Urinary bladder (tissue), 4 donors: Measurements from ENCODE around the gene ZIC5. TPM values are rescaled to one million over a fixed set of nuclear protein-coding genes. Genes with fewer than 3 reads are reported as not detected.

Source experiments
- DNase-seq: peaks from one replicate; pipeline ENCODE4 v3.0.0-alpha.2; 2015; ENCODE audit errors: extremely low spot score
- H3K27ac ChIP-seq: one replicate; pipeline ENCODE4 v1.5.1; 2013; ENCODE audit warnings: low read depth, mild to moderate bottlenecking, moderate library complexity
- H3K36me3 ChIP-seq: one replicate; pipeline ENCODE4 v1.6.1; 2013; ENCODE audit warnings: mild to moderate bottlenecking, moderate library complexity; ENCODE audit not compliant: insufficient read depth
- H3K4me1 ChIP-seq: one replicate; pipeline ENCODE4 v1.6.1; 2013; ENCODE audit warnings: mild to moderate bottlenecking, moderate library complexity; ENCODE audit not compliant: insufficient read depth
- H3K4me3 ChIP-seq: one replicate; pipeline ENCODE4 v1.5.1; 2013; ENCODE audit warnings: low read depth, low read length
- WGBS: extraction: QIAGEN DNeasy Blood & Tissue Kit; methylation state at CpG from one replicate; pipeline ENCODE4 v1.1.7; 2013; 5-methylcytosine and 5-hydroxymethylcytosine counted together
- polyA plus RNA-seq: library from polyadenylated mRNA; stranded (reverse); fragments of 200-250 nt; gene quantifications from one replicate; pipeline ENCODE4 v1.2.3, GENCODE V29; 2013
- total RNA-seq: library from RNA; depleted of rRNA; stranded (reverse); fragments of >200 nt; gene quantifications from one replicate; pipeline ENCODE4 v1.2.3, GENCODE V29; 2014
- donor health status: healthy with polysubstance abuse.
- donor health status: healthy.

The ZIC5 gene
- total and polyA plus RNA-seq, 2 donors, result not detected

DNA sequence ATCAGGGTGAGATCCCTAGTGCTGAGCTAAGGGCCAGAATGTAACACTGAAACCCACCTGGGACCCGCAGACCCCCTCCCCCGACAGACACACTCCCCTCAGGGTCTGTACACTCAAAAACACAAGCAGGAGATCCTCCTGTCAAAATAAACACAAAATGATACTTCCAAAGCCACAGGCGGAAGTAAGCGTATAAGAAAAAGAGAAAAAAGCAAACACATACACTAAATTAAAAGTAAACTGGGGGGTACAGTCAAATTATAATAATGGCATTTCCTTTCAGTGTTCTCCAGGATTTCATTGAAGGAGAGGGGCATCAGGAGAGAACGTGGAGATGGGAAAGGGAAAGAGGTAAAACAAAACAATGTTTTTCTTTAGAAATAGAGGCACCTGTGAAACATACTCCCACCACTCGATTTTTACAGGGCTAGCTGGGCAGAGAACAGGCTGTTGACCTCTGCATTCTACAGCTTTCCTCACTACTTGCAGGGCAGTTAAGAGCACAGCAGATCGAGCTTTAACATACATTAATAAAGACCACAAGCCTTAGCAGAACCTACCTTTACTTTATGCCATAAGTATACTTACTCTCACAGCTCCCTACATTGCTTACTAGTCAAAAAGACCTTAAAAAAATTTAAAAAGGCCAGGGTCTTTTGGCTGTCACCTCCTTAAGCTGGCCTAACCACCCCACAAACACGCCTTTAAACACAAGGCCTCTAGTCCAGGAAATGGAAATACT, 5.3 kb downstream of the ZIC5 start:
- no peak for DNase-seq
- Histone ChIP-seq H3K27ac (no peak overlapping the region), H3K4me1 (no peaks in the 10 kb centered on the region), H3K36me3 (no peaks in the 10 kb centered on the region), H3K4me3 (no peak overlapping the region)
- WGBS, result 75% methylated on average over 8 of the region's 8 CpGs

DNA sequence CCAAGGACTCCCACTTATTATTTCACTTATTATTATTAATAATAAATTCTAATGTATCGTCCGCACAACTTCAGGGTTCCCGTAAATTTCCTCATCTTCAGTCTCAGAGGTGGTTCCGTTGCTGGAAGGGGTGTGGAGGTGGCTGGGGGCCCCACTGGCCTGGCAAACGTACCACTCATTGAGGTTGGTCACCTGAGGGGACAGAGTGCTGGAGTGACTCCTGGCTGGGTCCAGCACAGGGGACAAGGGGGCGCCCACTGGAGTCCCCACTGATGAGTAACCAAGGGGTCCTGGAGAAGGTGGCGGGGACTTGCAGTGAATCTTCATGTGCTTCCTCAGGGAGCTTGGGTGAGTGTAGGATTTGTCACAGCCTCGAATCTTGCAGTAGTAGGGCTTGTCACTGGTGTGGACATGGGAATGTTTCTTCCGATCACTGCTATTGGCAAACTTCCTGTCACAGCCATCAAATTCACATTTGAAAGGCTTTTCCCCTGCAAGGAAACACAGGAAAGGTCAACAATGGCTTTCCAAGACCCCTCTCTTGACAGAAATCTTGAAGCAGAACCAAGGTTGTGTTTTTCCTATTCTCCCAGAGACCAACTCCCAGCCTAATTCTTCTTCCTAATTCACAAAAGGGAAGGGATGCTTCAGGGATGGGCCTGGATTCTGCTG, 6.1 kb downstream of the ZIC5 start:
- 74% methylated on average over 9 of the region's 9 CpGs for WGBS
- Histone ChIP-seq H3K4me3 (no peak overlapping the region), H3K36me3 (no peaks in the 10 kb centered on the region), H3K4me1 (no peaks in the 10 kb centered on the region), H3K27ac (no peak overlapping the region)
- DNase-seq, result no peak

DNA sequence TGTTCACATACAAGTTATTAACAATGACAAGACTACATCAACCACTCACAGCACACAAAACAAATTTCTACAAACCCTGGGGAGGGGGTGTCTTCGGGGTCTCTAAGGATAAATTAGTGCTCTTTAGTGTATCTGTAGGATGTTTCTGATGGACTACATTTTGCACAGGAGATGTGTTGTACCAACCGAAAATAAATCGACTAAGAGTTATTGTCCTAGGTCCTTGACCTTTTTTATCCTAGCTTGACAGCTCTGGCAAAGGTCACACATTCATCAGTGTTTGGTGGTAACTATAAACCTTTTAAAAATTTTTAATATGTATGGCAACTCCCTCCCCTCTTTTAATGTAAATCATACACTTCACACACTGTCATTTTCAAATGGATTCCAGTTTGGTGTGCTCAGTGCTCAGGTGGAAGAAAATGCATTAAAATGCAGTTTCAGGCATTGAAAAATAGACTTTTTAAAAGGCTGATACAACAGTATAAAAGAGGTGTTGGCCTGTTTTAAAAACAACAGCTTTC, 7.7 kb downstream of the ZIC5 start:
- Histone ChIP-seq H3K36me3 (no peaks in the 10 kb centered on the region), H3K27ac (no peak overlapping the region), H3K4me1 (peaks cover 3% of the 10 kb centered on the region), H3K4me3 (no peak overlapping the region)
- WGBS, result 57% methylated on average over 3 of the region's 3 CpGs
- DNase-seq, result no peak

DNA sequence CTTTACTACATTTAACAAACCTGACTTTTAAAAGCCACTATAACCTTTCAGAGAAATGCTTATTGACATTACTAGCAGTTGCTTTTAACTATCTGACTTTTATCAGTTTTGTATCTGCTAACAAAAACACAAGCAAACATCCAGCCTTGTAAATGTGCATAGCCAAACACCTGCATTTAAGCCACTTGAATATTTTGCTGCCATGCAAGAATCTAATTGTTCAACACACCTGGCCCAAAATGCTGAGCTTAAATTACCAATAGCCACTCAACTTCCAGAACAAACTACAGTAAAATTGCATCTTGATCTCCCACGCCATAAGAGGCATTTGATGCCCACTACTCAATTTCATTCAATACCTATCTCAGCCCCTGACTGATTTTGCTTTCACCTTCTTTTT, 9.3 kb downstream of the ZIC5 start:
- DNase-seq, result no peak
- Histone ChIP-seq H3K27ac (no peak overlapping the region), H3K36me3 (no peaks in the 10 kb centered on the region), H3K4me3 (no peak overlapping the region), H3K4me1 (peaks cover 3% of the 10 kb centered on the region)
- WGBS, result 62% methylated on average over 1 of the region's 1 CpG

DNA sequence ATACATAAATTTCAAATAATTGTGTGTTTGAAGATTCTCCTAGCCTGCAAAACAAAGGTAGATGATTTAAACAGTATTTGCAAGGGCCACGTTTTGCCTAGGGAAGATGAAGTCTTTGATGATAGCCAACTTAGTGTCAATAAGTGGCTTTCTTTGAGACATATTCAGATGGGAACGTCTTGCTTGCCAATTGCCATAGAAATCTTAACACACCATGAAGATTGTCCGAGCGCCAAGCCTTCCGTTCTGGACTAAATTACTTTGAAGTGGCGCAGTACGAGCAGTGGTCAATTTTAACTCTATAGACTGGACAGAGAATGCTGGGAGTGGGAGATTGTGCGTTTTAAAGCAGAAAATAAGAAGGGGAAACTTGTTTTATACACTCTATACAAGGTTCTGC, 9.9 kb downstream of the ZIC5 start:
- no peak for DNase-seq
- 44% methylated on average over 8 of the region's 8 CpGs for WGBS
- Histone ChIP-seq H3K36me3 (no peaks in the 10 kb centered on the region), H3K4me1 (peaks cover 3% of the 10 kb centered on the region), H3K4me3 (no peak overlapping the region), H3K27ac (no peak overlapping the region)

DNA sequence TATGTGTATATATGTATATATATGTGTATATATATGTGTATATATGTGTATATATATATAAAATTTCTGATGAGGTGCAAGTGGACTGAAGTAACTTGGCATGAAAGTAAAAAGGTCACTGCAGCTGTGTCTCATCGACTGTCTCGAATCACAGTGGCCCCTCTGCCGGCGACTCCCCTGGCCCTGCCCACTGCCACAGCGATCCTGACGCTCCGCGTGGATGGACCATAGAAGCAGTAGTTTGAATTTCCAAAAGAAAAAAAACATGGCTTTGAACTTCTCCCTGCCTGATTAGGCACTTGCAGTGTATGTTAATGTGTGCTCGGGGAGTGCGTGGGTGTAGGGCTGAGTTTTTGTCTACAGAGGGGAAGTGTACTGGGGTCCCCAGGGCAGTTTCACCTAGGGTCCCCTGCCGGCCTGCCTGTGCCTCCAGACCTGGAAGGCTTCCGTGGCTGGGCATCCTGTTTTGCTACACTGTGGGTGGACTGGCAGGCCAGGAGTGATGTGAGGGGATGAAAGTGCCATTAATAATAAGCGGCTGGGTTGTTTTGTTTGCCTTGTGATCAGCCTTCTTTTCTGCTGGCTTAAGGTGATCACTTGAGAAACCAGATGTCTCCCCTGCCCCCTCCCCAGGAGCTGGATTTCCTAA, 10.8 kb downstream of the ZIC5 start:
- no peak overlapping the region for H3K4me3 ChIP-seq
- no peak overlapping the region for H3K27ac ChIP-seq
- no peaks in the 10 kb centered on the region for H3K36me3 ChIP-seq
- DNase-seq, result no peak
- H3K4me1 ChIP-seq, result peaks cover 3% of the 10 kb centered on the region
- 7% methylated on average over 13 of the region's 13 CpGs for WGBS

DNA sequence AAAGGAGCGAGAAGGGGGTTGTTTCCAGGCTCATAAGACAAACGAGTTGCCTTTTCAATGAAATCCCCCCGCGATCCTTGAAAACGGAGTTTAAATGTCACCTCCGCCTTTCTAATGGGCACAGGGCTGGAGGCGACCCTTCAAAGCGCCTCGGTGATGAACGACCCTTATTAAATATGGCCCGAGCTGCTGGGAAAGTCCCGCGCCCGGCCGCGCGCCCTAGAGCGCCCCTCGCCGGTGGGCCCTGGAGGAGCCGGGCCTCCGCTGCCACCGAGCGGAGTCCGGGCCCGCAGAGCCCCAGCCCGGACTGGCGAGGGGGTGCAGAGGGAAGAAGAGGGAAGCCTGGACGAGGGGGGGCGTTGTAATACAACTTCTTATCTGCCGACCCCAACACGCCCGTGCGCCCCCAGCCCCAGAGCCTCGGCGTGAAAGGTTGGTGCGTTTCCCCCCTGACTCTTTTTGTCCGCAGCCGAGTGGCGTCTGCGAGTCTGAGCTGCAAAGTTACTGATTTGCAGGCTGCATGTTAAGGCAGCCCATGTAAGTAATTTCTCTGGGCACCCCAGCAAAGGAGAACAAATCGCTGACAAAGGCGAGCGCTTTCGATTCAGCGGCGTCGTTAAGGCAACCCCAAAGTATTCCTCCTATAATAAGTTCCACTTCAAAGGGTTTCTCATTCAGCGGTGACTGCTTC, 11.9 kb downstream of the ZIC5 start:
- H3K4me1 ChIP-seq, result peaks cover 3% of the 10 kb centered on the region
- no peak overlapping the region for H3K4me3 ChIP-seq
- no peaks in the 10 kb centered on the region for H3K36me3 ChIP-seq
- WGBS, result 4% methylated on average over 49 of the region's 49 CpGs
- no peak overlapping the region for H3K27ac ChIP-seq
- DNase-seq, result no peak

DNA sequence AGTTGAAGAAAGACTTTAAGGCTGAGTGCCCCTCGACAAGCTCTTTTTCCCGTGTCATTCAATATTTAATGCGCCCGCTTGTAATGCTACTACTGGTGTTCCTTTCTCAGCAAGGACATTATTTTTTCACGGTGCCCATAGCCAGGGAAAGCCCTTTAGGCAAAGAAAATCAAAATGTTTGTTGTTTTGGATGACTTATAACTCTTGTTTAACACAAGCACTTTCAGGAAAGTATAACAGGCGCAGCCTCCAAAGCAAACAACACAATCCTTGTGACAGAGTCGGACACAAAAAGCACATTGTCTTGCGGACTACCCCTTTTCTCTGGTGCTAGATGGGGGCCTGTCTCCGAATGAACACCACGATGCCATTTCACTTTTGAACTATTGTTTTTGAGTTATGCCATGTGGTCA, 12.4 kb downstream of the ZIC5 start:
- no peak overlapping the region for H3K27ac ChIP-seq
- no peaks in the 10 kb centered on the region for H3K36me3 ChIP-seq
- DNase-seq, result no peak
- peaks cover 3% of the 10 kb centered on the region for H3K4me1 ChIP-seq
- H3K4me3 ChIP-seq, result no peak overlapping the region
- 13% methylated on average over 10 of the region's 10 CpGs for WGBS

DNA sequence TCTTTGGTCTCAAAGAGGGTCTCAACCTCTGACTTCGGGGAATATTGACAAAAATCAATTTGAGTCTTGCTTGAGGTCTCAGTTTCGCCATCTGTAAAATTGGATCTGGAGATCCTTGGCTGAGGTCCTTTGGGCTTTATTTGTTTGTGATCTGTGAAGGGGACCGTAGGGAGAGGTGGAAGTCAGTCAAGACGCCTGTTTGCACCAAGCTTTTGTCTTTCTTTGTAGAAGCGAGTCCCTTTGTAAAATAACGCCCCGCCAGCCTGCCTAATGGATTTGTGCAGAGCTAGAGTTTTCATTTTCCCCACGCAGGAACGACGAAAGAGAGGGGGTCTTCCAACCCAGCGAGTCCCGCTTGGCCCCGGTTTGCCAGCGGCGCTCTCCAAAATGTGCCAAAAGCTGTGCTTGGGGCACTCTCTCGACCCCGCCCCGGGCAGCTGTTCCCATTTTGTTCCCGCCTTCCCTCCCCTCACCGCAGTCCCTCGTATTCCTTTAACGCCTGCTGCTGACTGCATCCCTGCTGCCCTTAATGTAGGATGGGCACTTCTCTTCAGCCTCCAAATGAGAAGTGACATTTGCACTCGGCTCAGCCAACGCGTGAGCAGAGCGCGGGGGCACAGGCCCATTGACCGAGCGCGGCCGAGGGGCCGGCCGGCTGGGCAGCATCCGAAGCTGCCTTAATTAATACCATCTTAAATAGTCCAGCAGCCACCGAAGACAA, 13.0 kb downstream of the ZIC5 start:
- Histone ChIP-seq H3K36me3 (no peaks in the 10 kb centered on the region), H3K27ac (no peak overlapping the region), H3K4me1 (peaks cover 3% of the 10 kb centered on the region), H3K4me3 (no peak overlapping the region)
- DNase-seq, result no peak
- 8% methylated on average over 35 of the region's 35 CpGs for WGBS

DNA sequence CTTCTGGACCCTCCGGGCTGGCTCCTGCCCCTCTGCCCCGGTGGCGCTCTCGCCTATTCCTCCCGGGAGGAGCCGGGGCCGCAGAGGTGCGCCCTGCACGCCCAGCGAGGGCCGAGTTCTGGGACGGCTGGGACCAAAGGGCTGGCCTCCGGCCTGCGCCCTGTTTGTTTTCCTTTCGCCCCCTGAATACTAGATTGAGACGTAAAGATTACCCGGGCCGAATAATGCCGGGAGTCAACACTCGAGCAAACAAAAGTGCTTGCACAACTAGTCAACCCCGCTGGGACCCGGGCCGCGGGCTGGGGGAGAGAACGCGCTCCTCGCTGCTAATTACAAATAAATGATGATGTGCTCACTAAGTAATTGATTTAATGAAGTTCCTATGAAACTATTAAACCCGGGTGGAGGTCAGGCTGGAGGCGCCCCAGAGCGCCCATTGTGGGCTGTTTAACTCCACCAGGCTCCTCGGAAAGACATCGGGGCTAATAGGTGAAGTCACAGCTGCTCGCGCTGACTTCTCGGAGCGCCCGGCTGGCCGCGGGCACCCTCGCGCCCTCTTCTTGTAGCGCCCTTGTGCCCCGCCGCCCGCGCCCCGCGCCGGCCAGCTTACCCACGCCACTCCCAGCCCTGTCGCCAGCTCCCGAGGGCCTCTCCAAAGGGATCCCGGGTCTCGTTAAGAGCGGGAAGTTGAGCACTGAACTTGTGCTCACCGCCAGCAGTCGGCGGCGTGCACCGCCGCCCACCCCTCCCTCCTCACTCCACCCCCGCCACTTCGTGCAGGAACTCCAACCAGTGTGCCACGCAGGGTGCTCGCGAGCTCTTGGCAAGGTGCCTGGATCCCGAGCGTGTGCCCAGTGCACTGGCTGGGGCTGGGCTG, 14.9 kb downstream of the ZIC5 start:
- Histone ChIP-seq H3K36me3 (no peaks in the 10 kb centered on the region), H3K27ac (no peak overlapping the region), H3K4me3 (peak overlapping the region; percentile 13), H3K4me1 (peaks cover 3% of the 10 kb centered on the region)
- 1% methylated on average over 68 of the region's 68 CpGs for WGBS
- DNase-seq, result no peak

DNA sequence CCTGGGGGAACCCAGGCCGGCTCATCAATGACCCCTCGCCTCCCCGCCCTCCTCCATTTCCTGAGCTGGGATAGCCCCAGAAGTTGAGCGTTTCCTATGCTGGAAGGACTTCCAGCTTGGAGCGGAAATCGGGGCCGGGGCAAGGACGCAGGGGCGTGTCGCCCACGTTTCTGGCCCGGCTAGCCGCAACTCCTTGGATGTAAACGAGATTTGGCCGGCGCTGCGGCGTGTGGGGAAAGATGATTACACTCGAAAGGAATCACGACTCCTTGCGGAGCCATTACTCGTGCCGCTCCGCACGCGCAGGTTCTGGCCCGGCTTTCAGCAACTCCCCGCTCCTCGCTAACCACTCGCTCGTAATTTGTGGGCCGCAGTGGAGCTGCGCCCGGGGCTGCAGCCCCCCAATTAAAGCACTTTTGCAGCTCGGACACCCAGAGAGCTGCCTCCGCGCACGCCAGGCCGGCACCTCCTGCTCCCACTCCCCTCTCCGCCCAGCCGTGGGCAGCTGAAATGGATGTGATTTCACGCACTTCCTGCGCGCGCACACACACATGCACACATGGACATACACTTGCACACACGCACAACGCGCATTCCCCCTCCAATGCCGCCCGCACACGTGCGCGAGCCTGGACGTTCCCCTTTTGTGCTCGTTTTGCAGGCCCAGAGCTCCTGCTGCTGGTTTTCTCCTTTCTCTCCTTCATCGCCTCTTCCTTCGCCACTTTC, 15.7 kb downstream of the ZIC5 start:
- Histone ChIP-seq H3K4me3 (peak overlapping the region; percentile 2), H3K36me3 (no peaks in the 10 kb centered on the region), H3K4me1 (peaks cover 3% of the 10 kb centered on the region), H3K27ac (no peak overlapping the region)
- DNase-seq, result no peak
- WGBS, result 3% methylated on average over 57 of the region's 57 CpGs
